ENCODE measurements around the gene HJV. TPM values are rescaled to one million over a fixed set of nuclear protein-coding genes. Genes with fewer than 3 reads are reported as not detected.
"Not testable (repeated sequence)": the region's sequence is repeated elsewhere in the genome, so short reads cannot be mapped to it uniquely, and the experiment has no call there.

Gene HJV
- total RNA-seq, 1 donor from 2014 or later: not detected

DNA sequence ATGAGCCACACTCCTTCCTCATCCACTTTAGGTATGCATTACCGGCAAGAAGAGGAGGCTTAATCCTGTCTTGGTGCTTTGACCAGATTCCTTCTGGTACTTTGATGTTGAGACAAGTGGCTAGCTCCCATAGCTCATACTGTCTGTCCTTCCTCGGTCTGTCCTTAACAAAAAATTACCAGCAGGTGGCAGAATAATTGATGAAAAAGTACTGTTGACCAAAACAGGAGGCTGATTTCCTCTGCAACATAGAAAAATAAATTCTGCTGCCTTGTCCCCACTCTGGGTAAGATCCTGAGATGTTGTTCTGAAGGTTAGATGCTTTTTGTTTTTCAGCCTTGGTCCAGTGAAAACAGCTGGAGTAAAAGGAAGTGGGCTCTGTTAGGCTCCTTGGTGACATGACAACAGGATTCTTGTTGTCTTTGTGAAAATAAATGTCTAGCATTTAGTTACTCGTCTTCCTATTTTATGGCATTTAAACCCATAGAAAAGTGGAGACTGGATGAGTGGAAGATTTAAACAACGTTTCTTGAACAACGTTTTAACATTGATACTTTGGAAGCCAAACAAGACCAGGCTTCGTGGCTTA, 11.2 kb upstream of the HJV start:
- intact Hi-C loops (cut with DNase I): no loop called here
- no peak overlapping the region for H3K27ac ChIP-seq
- TF ChIP-seq, protein P1, sequence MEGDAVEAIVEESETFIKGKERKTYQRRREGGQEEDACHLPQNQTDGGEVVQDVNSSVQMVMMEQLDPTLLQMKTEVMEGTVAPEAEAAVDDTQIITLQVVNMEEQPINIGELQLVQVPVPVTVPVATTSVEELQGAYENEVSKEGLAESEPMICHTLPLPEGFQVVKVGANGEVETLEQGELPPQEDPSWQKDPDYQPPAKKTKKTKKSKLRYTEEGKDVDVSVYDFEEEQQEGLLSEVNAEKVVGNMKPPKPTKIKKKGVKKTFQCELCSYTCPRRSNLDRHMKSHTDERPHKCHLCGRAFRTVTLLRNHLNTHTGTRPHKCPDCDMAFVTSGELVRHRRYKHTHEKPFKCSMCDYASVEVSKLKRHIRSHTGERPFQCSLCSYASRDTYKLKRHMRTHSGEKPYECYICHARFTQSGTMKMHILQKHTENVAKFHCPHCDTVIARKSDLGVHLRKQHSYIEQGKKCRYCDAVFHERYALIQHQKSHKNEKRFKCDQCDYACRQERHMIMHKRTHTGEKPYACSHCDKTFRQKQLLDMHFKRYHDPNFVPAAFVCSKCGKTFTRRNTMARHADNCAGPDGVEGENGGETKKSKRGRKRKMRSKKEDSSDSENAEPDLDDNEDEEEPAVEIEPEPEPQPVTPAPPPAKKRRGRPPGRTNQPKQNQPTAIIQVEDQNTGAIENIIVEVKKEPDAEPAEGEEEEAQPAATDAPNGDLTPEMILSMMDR (IDR thresholded peaks at IDR 0.05): peak; percentile 31 to 54 (median 35)

DNA sequence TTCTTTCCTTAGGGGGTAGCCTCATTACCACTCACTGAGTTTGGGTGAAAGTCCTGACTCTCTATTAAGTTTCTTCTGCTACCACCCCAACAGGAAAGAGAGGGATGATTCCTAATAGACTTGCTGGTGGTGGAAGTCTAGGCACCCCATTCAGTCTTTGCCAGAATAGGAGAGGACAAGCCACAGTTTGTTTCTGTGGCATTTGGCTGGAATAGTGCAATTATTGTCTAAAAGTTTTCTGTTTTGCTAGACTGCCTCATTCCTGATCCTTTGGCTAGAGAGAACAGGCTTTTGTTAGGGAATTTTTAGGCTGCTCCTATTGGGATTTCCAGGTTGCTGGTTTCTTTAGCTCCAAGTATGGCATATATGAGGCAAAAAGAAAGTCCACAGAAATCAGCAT, 9.9 kb upstream of the HJV start:
- no peak overlapping the region for H3K27ac ChIP-seq
- peaks cover 0 to 4% of the 10 kb centered on the region in 2 donors for H3K4me1 ChIP-seq
- no peak for DNase-seq (ENCODE audit: low spot score in 2 of 2)
- intact Hi-C loops (cut with DNase I): no loop called here
- TF ChIP-seq, protein P1 (IDR thresholded peaks at IDR 0.05): no peak
- no peaks in the 10 kb centered on the region for H3K27me3 ChIP-seq
- no peak overlapping the region for H3K4me3 ChIP-seq
- no peaks in the 10 kb centered on the region for H3K36me3 ChIP-seq
- no peaks in the 10 kb centered on the region for H3K9me3 ChIP-seq

More for the DNA sequence above, 11.2 kb upstream of the HJV start:
- Histone ChIP-seq H3K4me1 (peaks cover 2 to 4% of the 10 kb centered on the region in 2 donors), H3K4me3 (no peak overlapping the region), H3K9me3 (no peaks in the 10 kb centered on the region), H3K36me3 (no peaks in the 10 kb centered on the region), H3K27me3 (no peaks in the 10 kb centered on the region)
- DNase-seq (ENCODE audit: low spot score in 2 of 2): no peak

DNA sequence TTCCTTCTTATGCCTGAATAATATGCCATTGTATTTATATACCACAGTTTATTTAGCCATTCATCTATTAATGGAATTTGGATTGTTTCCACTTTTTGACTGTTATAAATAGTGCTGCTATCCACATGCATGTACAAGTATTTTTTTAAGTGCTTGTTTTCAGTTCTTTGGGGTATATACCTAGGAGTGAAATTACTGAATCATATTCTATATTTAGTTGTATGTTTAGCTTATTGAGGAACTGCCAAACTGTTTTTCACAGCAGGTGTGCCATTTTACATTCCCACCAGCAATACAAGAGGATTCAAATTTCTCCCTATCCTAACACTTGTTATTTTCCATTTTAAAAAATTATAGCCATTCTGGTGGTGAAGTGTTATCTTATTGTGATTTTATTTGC, 7.6 kb upstream of the HJV start:
- intact Hi-C loops (cut with DNase I): no loop called here
- H3K27ac ChIP-seq: no peak overlapping the region
- H3K4me1 ChIP-seq: no peaks in the 10 kb centered on the region
- H3K36me3 ChIP-seq: no peaks in the 10 kb centered on the region
- no peak overlapping the region for H3K4me3 ChIP-seq
- no peaks in the 10 kb centered on the region for H3K9me3 ChIP-seq
- no peaks in the 10 kb centered on the region for H3K27me3 ChIP-seq
- TF ChIP-seq, protein P1 (IDR thresholded peaks at IDR 0.05): no peak
- no peak for DNase-seq (ENCODE audit: low spot score in 2 of 2)

DNA sequence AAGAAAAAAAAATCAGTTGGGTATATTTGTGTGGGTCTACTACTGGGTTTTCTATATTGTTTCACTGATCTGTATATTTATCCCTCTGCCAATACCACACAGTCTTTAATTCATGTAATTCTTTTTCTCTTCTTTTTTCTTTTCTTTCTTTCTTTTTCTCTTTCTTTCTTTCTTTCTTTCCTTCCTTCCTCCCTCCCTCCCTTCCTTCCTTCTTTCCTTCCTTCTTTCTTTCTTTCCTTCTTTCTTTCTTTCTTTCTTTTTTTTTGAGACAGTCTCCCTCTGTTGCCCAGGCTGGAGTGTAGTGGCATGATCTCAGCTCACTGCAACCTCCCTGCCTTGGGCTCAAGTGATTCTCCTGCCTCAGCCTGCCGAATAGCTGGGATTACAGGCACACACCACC, 5.1 kb upstream of the HJV start:
- H3K9me3 ChIP-seq; H3K4me3 ChIP-seq; DNase-seq (ENCODE audit: low spot score in 2 of 2); H3K4me1 ChIP-seq; H3K36me3 ChIP-seq; intact Hi-C loops (cut with DNase I); H3K27ac ChIP-seq; H3K27me3 ChIP-seq: not testable (repeated sequence)

DNA sequence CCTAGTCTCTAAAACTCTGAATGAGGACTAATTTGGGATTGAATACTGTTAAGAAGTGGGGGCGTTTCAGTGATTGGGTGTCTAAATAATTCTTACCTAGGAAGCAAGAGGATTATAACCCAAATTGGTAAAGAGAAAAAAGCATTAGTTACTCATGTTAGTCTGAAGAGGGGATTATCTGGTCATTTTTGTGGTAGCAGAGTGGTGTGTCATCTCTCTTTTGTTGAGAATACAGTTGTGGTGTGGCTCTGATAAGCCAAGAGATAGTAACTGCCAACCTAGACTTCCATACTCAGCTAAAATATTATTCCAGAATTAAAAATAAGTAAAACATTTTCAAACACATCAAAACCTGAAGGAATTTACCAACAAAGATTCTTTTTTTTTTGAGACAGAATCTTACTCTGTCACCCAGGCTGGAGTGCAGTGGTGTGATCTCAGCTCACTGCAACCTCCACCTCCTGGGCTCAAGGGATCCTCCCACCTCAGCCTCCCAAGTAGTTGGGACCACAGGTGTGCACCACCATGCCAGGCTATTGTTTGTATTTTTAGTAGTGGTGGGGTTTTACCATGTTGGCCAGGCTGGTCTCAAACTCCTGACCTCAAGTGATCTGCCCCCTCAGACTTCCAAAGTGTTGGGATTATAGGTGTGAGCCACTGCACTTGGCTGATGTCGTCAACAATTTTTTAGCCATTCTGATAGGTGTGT, 4.4 kb upstream of the HJV start:
- DNase-seq (ENCODE audit: low spot score in 2 of 2); H3K36me3 ChIP-seq; intact Hi-C loops (cut with DNase I); H3K27ac ChIP-seq; H3K27me3 ChIP-seq; H3K4me1 ChIP-seq; H3K4me3 ChIP-seq; H3K9me3 ChIP-seq: not testable (repeated sequence)

DNA sequence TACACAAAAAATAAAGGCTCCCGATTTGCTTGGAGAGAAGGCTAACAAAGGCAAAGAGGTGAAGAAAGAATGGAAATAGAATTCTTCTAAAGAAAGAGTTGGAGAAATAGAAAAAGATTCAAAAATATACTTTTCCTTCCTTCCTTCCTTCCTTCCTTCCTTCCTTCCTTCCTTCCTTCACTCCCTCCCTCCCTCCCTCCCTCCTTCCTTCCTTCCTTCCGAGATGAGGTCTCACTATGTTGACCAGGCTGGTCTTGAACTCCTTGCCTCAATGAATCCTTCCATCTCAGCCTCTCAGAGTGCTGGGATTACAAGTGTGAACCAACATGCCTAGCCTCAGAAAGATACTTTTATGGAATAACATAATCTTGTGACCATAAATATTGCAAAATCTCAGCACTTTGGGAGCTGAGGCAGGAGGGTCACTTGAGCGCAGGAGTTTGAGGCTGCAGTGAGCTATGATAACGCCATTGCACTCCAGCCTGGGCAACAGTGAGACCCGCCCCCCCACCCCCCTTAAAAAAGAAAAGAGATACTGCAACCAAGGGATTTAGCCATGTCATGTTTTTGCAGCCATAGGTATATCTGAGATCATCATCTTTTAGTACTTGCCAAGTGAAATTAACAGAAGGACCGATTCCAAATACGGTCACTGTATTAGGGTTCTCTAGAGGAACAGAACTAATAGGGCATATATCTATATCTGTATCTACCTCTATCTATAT, 1.0 kb upstream of the HJV start:
- H3K9me3 ChIP-seq: no peaks in the 10 kb centered on the region

More for the DNA sequence above, 1.0 kb upstream of the HJV start:
- H3K27ac ChIP-seq: no peak overlapping the region
- H3K36me3 ChIP-seq: no peaks in the 10 kb centered on the region
- H3K27me3 ChIP-seq: no peaks in the 10 kb centered on the region
- peaks cover 0 to 7% of the 10 kb centered on the region in 2 donors for H3K4me1 ChIP-seq
- TF ChIP-seq, protein P1 (IDR thresholded peaks at IDR 0.05): no peak
- intact Hi-C loops (cut with DNase I): no loop called here
- no peak for DNase-seq (ENCODE audit: low spot score in 2 of 2)
- no peak overlapping the region for H3K4me3 ChIP-seq
